SU-DHL-6 (cell line): Measurements from ENCODE around the gene PILRA.
A peak's percentile ranks its signal among the peaks of the same experiment; 100 is the strongest.
"Not testable (repeated sequence)": the region's sequence is repeated elsewhere in the genome, so short reads cannot be mapped to it uniquely, and the experiment has no call there.

ENCODE experiments used
- H2AFZ ChIP-seq: fragments of 200-600 bp; sonication (generic); 2 replicates; pipeline ENCODE4 v1.6.1; 2014; ENCODE audit warnings: low read depth, mild to moderate bottlenecking, moderate library complexity, mixed read lengths, antibody characterized with exemption, low read length; ENCODE audit not compliant: severe bottlenecking
- H3F3A ChIP-seq: fragments of 200-600 bp; shearing (Covaris generic); 2 replicates; pipeline ENCODE4 v1.6.0; 2016; ENCODE audit warnings: antibody characterized with exemption, mild to moderate bottlenecking; ENCODE audit not compliant: insufficient read depth
- H3K27ac ChIP-seq: fragments of 200-600 bp; sonication (generic); 2 replicates; pipeline ENCODE4 v1.5.1; 2016; ENCODE audit warnings: low read depth, mild to moderate bottlenecking, low read length, moderate library complexity, mixed read lengths
- H3K27me3 ChIP-seq: fragments of 200-600 bp; sonication (generic), shearing (Covaris generic); 2 replicates; pipeline ENCODE4 v1.6.0; 2014; ENCODE audit warnings: mild to moderate bottlenecking, low read length
- H3K36me3 ChIP-seq: fragments of 200-600 bp; sonication (generic); 2 replicates; pipeline ENCODE4 v1.6.1; 2014; ENCODE audit warnings: mild to moderate bottlenecking, low read length, mixed read lengths
- H3K4me2 ChIP-seq: fragments of 300-600, 200-600 bp; shearing (Covaris generic), sonication (generic); 2 replicates; pipeline ENCODE4 v1.6.0; 2014; ENCODE audit warnings: low read length, low read depth, mild to moderate bottlenecking; ENCODE audit not compliant: poor library complexity, severe bottlenecking
- H3K4me3 ChIP-seq: fragments of 200-600 bp; sonication (generic); 2 replicates; pipeline ENCODE4 v1.5.1; 2014; ENCODE audit warnings: antibody characterized with exemption, low read length, mild to moderate bottlenecking, mixed read lengths; ENCODE audit not compliant: insufficient read depth, poor library complexity, severe bottlenecking
- H3K79me2 ChIP-seq: fragments of 200-600 bp; sonication (generic); 2 replicates; pipeline ENCODE4 v1.6.1; 2014; ENCODE audit warnings: mild to moderate bottlenecking, low read length, moderate library complexity; ENCODE audit not compliant: insufficient read depth
- H3K9ac ChIP-seq: fragments of 200-600 bp; sonication (generic); 2 replicates; pipeline ENCODE4 v1.7.0; 2014; ENCODE audit warnings: mild to moderate bottlenecking, low read length
- H3K9me2 ChIP-seq: fragments of 200-600 bp; sonication (generic); replicated peaks from 2 replicates; pipeline ENCODE4 v1.6.1; 2014; ENCODE audit warnings: low read length; ENCODE audit not compliant: insufficient read depth
- H3K9me3 ChIP-seq: fragments of 200-600 bp; sonication (generic); 2 replicates; pipeline ENCODE4 v1.6.1; 2014; ENCODE audit warnings: low read length, mixed read lengths; ENCODE audit not compliant: insufficient read depth
- H4K20me1 ChIP-seq: fragments of 200-600 bp; sonication (generic); 2 replicates; pipeline ENCODE4 v1.6.1; 2014; ENCODE audit warnings: low read depth, mild to moderate bottlenecking, antibody characterized with exemption, low read length, moderate library complexity, mixed read lengths
- CTCF ChIP-seq: fragments of 200-600 bp; sonication (generic); IDR thresholded peaks from one replicate; pipeline ENCODE4 v1.5.1; 2017; ENCODE audit warnings: antibody characterized with exemption, mild to moderate bottlenecking, low read length, moderate library complexity; ENCODE audit not compliant: insufficient read depth, poor library complexity, severe bottlenecking
- EZH2phosphoT487 ChIP-seq: fragments of 200-600 bp; sonication (generic), shearing (Covaris generic); conservative IDR thresholded peaks from 2 replicates; pipeline ENCODE4 v1.6.1; 2018; ENCODE audit warnings: mild to moderate bottlenecking, antibody characterized with exemption, low read length, moderate library complexity, mixed read lengths

PILRA gene

GRCh38 chr7:100342765-100343164 is 30.5 kb upstream of the PILRA start:
- H3K9ac ChIP-seq: no peak overlapping the region
- 0 out of 2 replicates have a peak overlapping the region, but pooled peaks have one; percentile 13 for H3K27ac ChIP-seq
- peaks cover 47% of the 10 kb centered on the region for H3K79me2 ChIP-seq
- no peaks in the 10 kb centered on the region for H3K27me3 ChIP-seq
- H4K20me1 ChIP-seq: peaks cover 5% of the 10 kb centered on the region; the same call in 1 of the 2 replicates
- H3F3A ChIP-seq: peaks cover 24% of the 10 kb centered on the region
- TF ChIP-seq EZH2phosphoT487: no peak
- TF ChIP-seq CTCF: no peak
- peaks cover 21% of the 10 kb centered on the region for H3K36me3 ChIP-seq
- H3K4me3 ChIP-seq: no peak overlapping the region
- no peak overlapping the region for H3K4me2 ChIP-seq
- no peaks in the 10 kb centered on the region for H3K9me3 ChIP-seq
- no peaks in the 10 kb centered on the region for H3K9me2 ChIP-seq
- no peak overlapping the region for H2AFZ ChIP-seq

- peak overlapping the region; percentile 85 for H3K27ac ChIP-seq
- not testable (repeated sequence) for H3K4me3 ChIP-seq, H3K9me3 ChIP-seq, H2AFZ ChIP-seq, H3K27me3 ChIP-seq, H4K20me1 ChIP-seq, H3K9me2 ChIP-seq
- peak overlapping the region; percentile 23; the same call in 1 of the 2 replicates for H3K9ac ChIP-seq
- peaks cover 40% of the 10 kb centered on the region for H3K79me2 ChIP-seq
- H3K4me2 ChIP-seq: peak overlapping the region; percentile 18
- H3F3A ChIP-seq: peaks cover 24% of the 10 kb centered on the region
- peaks cover 28% of the 10 kb centered on the region for H3K36me3 ChIP-seq
Measured at GRCh38 chr7:100344124-100344559, 29.1 kb upstream of the PILRA start.

GRCh38 chr7:100344560-100345287 is 28.6 kb upstream of the PILRA start:
- peak; percentile 64 for TF ChIP-seq CTCF
- H4K20me1 ChIP-seq, H3K27me3 ChIP-seq, H2AFZ ChIP-seq, H3K9me2 ChIP-seq, H3K9me3 ChIP-seq: not testable (repeated sequence)
- peak overlapping the region; percentile 85 for H3K27ac ChIP-seq
- peaks cover 34% of the 10 kb centered on the region for H3K36me3 ChIP-seq
- peaks cover 37% of the 10 kb centered on the region for H3K79me2 ChIP-seq
- H3K4me2 ChIP-seq: peak overlapping the region; percentile 48
- H3K9ac ChIP-seq: peak overlapping the region; percentile 23; the same call in 1 of the 2 replicates
- H3F3A ChIP-seq: peaks cover 24% of the 10 kb centered on the region
- peak overlapping the region; percentile 4 for H3K4me3 ChIP-seq

- peak; percentile 18 for TF ChIP-seq CTCF
- Histone ChIP-seq H3F3A (peaks cover 24% of the 10 kb centered on the region), H3K4me2 (peak overlapping the region; percentile 32), H3K27ac (peak overlapping the region; percentile 73; the same call in 1 of the 2 replicates), H3K79me2 (peaks cover 36% of the 10 kb centered on the region), H3K36me3 (peaks cover 36% of the 10 kb centered on the region)
- not testable (repeated sequence) for H3K9me2 ChIP-seq, H2AFZ ChIP-seq, H3K27me3 ChIP-seq, H4K20me1 ChIP-seq, H3K4me3 ChIP-seq, H3K9ac ChIP-seq, H3K9me3 ChIP-seq
Measured at GRCh38 chr7:100345288-100345672, 28.0 kb upstream of the PILRA start.
